ENCODE results near the gene DYNLT1.

The DYNLT1 gene

DNA sequence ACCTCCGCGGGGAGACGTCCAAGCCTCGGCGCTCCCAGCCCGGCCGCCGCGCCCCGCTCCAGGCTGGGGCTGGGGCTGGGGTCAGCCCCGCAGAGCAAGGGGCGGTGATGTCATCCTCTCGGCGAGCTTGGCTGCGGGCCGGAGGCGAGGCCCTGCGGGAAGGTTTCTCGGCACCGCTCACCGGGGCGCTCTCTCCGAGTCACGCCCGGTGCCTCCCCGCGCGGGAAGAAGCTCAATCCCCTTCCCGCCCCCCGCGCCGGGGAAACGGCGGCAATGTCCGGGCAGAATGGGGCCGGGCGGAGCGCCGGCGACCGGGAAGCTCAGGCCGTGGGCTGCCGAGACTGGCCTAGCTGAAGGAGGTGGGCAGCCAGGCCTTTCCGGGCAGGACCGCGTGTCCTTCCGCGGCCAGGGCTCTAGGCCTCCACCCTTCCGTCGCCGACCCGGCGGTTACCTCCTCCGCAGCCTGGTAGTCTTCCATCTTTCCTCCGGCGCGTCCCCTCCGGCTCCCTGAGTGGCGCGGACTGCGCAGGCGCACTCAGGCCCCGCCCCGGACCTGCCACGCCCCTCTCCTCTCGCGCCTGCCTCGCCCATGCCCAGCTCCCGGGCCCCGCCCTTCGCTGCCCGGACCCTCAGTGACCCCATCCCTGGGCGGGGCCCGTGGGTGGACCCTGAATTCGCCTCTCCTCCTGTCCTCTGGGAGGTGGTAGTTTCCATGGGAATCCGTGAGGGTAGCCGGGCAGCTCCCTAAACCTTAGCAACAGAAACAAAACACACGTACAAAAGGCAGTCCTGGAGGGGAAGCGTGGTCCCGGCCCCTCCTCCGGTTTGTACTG is at the start of gene DYNLT1:
Gene DYNLT1 (minus strand): TSS at position 513 of the 833 bp plus-strand sequence. CDS start 35 bp downstream, at position 478.
- TF ChIP-seq, protein P1, sequence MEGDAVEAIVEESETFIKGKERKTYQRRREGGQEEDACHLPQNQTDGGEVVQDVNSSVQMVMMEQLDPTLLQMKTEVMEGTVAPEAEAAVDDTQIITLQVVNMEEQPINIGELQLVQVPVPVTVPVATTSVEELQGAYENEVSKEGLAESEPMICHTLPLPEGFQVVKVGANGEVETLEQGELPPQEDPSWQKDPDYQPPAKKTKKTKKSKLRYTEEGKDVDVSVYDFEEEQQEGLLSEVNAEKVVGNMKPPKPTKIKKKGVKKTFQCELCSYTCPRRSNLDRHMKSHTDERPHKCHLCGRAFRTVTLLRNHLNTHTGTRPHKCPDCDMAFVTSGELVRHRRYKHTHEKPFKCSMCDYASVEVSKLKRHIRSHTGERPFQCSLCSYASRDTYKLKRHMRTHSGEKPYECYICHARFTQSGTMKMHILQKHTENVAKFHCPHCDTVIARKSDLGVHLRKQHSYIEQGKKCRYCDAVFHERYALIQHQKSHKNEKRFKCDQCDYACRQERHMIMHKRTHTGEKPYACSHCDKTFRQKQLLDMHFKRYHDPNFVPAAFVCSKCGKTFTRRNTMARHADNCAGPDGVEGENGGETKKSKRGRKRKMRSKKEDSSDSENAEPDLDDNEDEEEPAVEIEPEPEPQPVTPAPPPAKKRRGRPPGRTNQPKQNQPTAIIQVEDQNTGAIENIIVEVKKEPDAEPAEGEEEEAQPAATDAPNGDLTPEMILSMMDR (IDR thresholded peaks at IDR 0.05; ENCODE audit: low read length, missing control alignments), result no peak
- peak; percentile 93 for DNase-seq (ENCODE audit: low read depth)
- peak within 1 kb of the TSS; percentile 85 for H3K4me3 ChIP-seq (replicated peaks; ENCODE audit: low read depth, low read length)

DNA sequence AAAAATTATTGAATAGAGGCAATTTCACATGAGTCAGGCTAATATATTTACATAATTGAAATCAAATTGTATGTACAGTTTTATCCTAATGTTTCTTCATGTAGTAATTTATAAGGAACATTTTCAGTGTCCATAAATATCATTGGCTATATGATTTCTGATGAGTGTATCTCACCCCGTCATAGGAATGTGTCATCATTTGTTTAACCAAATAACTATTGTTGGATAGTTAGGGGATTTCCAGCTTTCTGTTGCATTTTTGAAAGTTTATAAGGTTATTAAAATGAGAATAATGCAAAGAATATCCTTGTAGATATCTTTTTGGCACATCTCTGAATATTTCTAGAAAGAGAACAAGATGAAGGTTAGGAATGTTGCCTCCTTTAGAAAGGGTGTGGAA is 44.3 kb upstream of the DYNLT1 start:
- peak; percentile 47 for DNase-seq (ENCODE audit: low read depth)
- TF ChIP-seq, protein P1 (IDR thresholded peaks at IDR 0.05; ENCODE audit: low read length, missing control alignments), result no peak
- H3K4me3 ChIP-seq (replicated peaks; ENCODE audit: low read depth, low read length), result no peak overlapping the region

DNA sequence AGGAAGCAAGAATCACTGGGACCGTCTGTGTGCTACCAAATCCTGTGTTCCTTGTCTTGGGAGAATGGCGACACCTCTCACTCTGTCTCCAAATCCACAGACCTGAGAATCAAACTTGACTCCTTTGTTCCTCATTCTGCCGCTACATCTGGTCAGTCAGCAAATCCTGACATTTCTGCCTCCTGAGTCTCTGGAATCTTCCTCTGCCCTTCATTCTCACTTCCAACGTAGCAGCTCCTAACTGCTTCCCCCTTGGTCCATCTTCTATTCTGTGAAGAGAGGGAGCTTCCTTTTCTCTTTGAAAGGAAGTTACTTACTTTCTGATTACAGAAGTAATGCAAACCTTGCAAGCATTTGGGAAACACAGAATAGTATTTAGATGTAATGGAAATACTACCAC is 43.0 kb upstream of the DYNLT1 start:
- DNase-seq (ENCODE audit: low read depth), result no peak
- TF ChIP-seq, protein P1 (IDR thresholded peaks at IDR 0.05; ENCODE audit: low read length, missing control alignments), result no peak
- H3K4me3 ChIP-seq (replicated peaks; ENCODE audit: low read depth, low read length), result no peak overlapping the region

DNA sequence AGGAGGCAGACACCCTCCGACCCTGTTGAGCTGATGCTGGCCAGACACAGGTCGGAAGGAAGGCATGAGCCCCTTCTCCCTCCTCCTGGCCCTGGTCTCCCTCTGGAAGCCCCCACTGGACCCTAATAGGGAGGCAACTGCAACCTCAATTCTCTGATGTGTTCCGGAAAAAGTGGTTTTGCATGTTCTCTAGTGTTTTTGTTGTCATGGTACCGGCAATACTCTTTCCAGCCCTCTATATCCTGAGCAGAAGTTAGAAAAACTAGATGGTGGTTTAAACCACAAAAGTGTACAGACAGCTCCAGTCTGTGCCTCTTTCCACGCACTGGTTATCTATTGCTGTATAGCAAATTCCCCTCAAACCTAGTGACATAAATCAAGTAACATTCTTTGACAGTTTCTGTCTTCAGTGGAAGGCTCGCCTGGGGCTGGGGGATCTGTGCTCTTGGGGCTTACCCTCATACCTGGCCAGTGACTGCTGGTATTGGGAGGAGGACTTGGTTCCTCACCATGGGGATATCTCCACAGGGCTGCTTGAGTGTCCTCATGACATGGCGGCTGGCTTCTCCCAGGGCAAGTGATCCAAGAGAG is 42.3 kb upstream of the DYNLT1 start:
- no peak for DNase-seq (ENCODE audit: low read depth)
- H3K4me3 ChIP-seq (replicated peaks; ENCODE audit: low read depth, low read length), result no peak overlapping the region

GRCh38 chr6:158686311-158686710 is 41.8 kb upstream of the DYNLT1 start:
- DNase-seq (ENCODE audit: low read depth), result no peak
- no peak overlapping the region for H3K4me3 ChIP-seq (replicated peaks; ENCODE audit: low read depth, low read length)
- TF ChIP-seq, protein P1 (IDR thresholded peaks at IDR 0.05; ENCODE audit: low read length, missing control alignments), result no peak

More for the DNA sequence above, 42.3 kb upstream of the DYNLT1 start:
- TF ChIP-seq, protein P1 (IDR thresholded peaks at IDR 0.05; ENCODE audit: low read length, missing control alignments), result no peak

GRCh38 chr6:158684745-158685324 is 40.3 kb upstream of the DYNLT1 start:
- TF ChIP-seq, protein P1 (IDR thresholded peaks at IDR 0.05; ENCODE audit: low read length, missing control alignments), result no peak
- DNase-seq (ENCODE audit: low read depth), result no peak
- H3K4me3 ChIP-seq (replicated peaks; ENCODE audit: low read depth, low read length), result no peak overlapping the region

All from fibroblast of pulmonary artery (primary cell).